ENCODE results near the gene NCAPD2.

The NCAPD2 gene

DNA sequence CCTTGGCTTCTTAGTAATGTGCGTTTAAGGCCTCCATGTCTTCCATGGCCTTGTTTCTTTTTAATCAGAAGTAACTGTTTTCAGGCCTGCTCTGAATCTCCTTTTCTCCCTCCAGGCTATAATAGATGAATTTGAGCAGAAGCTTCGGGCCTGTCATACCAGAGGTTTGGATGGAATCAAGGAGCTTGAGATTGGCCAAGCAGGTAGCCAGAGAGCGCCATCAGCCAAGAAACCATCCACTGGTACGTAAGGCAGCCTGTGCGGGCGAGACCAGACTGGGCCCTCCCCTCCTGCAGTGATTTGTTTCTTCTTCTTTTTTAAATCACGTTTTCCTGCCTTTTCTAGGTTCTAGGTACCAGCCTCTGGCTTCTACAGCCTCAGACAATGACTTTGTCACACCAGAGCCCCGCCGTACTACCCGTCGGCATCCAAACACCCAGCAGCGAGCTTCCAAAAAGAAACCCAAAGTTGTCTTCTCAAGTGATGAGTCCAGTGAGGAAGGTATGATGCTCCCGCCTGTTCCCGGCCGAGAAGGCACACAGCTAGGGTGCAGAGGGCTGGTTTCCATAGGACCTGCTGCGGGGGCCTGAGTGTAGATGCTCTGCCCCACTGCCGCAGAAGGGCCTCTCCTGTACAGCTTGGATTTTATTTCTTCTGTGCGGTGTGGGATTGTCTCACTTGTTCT lies 36.8 kb downstream of the NCAPD2 start:
- Histone ChIP-seq H2AFZ (no peak overlapping the region), H3K79me2 (peaks cover 5% of the 10 kb centered on the region), H3K27ac (no peak overlapping the region), H3K4me2 (ENCODE audit: low read length) (no peak overlapping the region), H3K4me3 (ENCODE audit: low read depth, low read length) (no peak overlapping the region), H3K9me3 (ENCODE audit: control insufficient read depth, low read length) (no peaks in the 10 kb centered on the region), H3K9ac (no peak overlapping the region), H3K36me3 (ENCODE audit: control insufficient read depth, insufficient read depth, low read length) (no peaks in the 10 kb centered on the region), H3K27me3 (ENCODE audit: control insufficient read depth, insufficient read depth, low read length) (no peaks in the 10 kb centered on the region), H3K4me1 (peaks cover 28% of the 10 kb centered on the region)
- TF ChIP-seq, protein P1, sequence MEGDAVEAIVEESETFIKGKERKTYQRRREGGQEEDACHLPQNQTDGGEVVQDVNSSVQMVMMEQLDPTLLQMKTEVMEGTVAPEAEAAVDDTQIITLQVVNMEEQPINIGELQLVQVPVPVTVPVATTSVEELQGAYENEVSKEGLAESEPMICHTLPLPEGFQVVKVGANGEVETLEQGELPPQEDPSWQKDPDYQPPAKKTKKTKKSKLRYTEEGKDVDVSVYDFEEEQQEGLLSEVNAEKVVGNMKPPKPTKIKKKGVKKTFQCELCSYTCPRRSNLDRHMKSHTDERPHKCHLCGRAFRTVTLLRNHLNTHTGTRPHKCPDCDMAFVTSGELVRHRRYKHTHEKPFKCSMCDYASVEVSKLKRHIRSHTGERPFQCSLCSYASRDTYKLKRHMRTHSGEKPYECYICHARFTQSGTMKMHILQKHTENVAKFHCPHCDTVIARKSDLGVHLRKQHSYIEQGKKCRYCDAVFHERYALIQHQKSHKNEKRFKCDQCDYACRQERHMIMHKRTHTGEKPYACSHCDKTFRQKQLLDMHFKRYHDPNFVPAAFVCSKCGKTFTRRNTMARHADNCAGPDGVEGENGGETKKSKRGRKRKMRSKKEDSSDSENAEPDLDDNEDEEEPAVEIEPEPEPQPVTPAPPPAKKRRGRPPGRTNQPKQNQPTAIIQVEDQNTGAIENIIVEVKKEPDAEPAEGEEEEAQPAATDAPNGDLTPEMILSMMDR (IDR thresholded peaks at IDR 0.05), result no peak

DNA sequence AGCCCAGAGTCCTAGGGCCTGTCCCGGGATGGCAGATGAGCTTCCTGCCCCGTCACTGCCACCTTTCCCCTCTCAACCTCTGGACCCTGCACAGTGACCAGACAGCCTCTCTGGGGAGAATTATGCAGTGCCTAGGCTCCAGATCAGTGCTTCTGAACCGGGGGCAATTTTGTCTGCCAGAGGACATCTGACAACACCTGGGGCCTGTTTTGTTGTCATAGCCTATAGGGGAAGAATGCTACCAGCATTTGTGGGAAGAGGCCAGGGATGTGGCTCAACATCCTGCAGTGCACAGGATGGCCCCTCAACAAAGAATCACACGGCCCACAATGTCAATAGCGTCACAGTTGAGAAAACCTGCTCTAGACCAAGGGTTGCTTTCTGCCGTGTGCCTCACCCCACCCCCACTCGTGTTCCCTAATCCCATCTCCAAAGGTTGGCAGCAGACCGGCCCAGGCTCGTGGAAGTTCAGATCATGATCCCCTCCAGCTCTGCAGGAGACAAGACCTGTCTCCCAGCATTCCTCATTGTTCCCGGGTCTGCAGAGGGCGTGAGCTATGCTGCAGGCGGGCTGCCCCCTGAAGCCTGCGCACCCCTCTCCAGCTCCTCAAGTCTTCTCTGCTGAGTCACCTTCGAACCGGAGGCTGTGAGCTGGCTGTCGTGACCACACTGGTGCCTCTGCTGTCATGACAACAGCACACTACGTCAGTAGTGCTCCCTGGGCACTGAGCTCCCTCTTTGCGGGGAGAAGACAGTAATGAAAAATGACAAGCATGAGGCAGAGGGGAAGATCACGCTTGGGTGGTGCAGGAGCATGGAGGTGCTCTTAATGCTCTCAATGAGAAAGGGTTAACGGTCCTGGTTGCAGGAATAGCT lies 38.4 kb downstream of the NCAPD2 start:
- Histone ChIP-seq H3K4me1 (peaks cover 16% of the 10 kb centered on the region), H3K36me3 (ENCODE audit: control insufficient read depth, insufficient read depth, low read length) (no peaks in the 10 kb centered on the region), H3K4me3 (ENCODE audit: low read depth, low read length) (peak overlapping the region; percentile 96)

DNA sequence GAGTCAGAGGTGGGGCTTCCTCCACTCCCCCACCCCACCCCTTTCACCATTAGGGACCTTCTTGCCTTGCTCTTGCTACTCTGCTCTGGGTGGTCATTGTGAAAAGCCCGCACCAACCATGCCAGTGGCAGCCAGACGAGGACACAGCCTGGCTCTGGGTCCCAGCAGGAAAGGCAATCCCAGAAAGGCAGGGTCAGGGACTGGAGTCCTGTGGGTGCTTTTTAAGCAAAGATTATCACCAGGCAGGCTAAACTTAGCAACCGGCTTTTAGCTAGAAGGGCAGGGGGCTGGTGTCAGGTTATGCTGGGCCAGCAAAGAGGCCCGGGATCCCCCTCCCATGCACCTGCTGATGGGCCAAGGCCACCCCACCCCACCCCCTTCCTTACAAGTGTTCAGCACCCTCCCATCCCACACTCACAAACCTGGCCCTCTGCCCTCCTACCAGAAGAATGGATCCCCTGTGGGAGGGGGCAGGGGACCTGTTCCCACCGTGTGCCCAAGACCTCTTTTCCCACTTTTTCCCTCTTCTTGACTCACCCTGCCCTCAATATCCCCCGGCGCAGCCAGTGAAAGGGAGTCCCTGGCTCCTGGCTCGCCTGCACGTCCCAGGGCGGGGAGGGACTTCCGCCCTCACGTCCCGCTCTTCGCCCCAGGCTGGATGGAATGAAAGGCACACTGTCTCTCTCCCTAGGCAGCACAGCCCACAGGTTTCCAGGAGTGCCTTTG lies 39.2 kb downstream of the NCAPD2 start:
- peak overlapping the region; percentile 96 for H3K4me3 ChIP-seq (ENCODE audit: low read depth, low read length)
- H3K27ac ChIP-seq, result peak overlapping the region; percentile 93
- H3K4me2 ChIP-seq (ENCODE audit: low read length), result peak overlapping the region; percentile 99
- peaks cover 8% of the 10 kb centered on the region for H3K79me2 ChIP-seq
- peaks cover 20% of the 10 kb centered on the region for H3K4me1 ChIP-seq
- H2AFZ ChIP-seq, result peak overlapping the region; percentile 78
- H3K27me3 ChIP-seq (ENCODE audit: control insufficient read depth, insufficient read depth, low read length), result no peaks in the 10 kb centered on the region
- H3K9me3 ChIP-seq (ENCODE audit: control insufficient read depth, low read length), result no peaks in the 10 kb centered on the region
- no peaks in the 10 kb centered on the region for H3K36me3 ChIP-seq (ENCODE audit: control insufficient read depth, insufficient read depth, low read length)
- TF ChIP-seq, protein P1 (IDR thresholded peaks at IDR 0.05), result no peak
- H3K9ac ChIP-seq, result peak overlapping the region; percentile 33

More for the DNA sequence above, 38.4 kb downstream of the NCAPD2 start:
- TF ChIP-seq, protein P1 (IDR thresholded peaks at IDR 0.05), result no peak
- peak overlapping the region; percentile 93 for H3K27ac ChIP-seq
- peak overlapping the region; percentile 78 for H2AFZ ChIP-seq
- H3K27me3 ChIP-seq (ENCODE audit: control insufficient read depth, insufficient read depth, low read length), result no peaks in the 10 kb centered on the region
- H3K79me2 ChIP-seq, result peaks cover 8% of the 10 kb centered on the region
- H3K4me2 ChIP-seq (ENCODE audit: low read length), result peak overlapping the region; percentile 99
- H3K9ac ChIP-seq, result peak overlapping the region; percentile 33
- no peaks in the 10 kb centered on the region for H3K9me3 ChIP-seq (ENCODE audit: control insufficient read depth, low read length)

DNA sequence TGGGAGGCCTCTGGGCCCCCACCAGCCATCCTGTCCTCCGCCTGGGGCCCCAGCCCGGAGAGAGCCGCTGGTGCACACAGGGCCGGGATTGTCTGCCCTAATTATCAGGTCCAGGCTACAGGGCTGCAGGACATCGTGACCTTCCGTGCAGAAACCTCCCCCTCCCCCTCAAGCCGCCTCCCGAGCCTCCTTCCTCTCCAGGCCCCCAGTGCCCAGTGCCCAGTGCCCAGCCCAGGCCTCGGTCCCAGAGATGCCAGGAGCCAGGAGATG lies 39.7 kb downstream of the NCAPD2 start:
- peaks cover 20% of the 10 kb centered on the region for H3K4me1 ChIP-seq
- TF ChIP-seq, protein P1 (IDR thresholded peaks at IDR 0.05), result no peak

More for the DNA sequence above, 39.7 kb downstream of the NCAPD2 start:
- H3K27me3 ChIP-seq (ENCODE audit: control insufficient read depth, insufficient read depth, low read length), result no peaks in the 10 kb centered on the region
- no peaks in the 10 kb centered on the region for H3K9me3 ChIP-seq (ENCODE audit: control insufficient read depth, low read length)
- H3K4me3 ChIP-seq (ENCODE audit: low read depth, low read length), result peak overlapping the region; percentile 96
- H3K79me2 ChIP-seq, result peaks cover 8% of the 10 kb centered on the region
- H2AFZ ChIP-seq, result peak overlapping the region; percentile 78
- H3K9ac ChIP-seq, result peak overlapping the region; percentile 17
- peak overlapping the region; percentile 99 for H3K4me2 ChIP-seq (ENCODE audit: low read length)
- H3K27ac ChIP-seq, result peak overlapping the region; percentile 93
- H3K36me3 ChIP-seq (ENCODE audit: control insufficient read depth, insufficient read depth, low read length), result no peaks in the 10 kb centered on the region

All from parathyroid adenoma (tissue), 2 donors.